ENCODE results near the gene LRBA. TPM values are rescaled to one million over a fixed set of nuclear protein-coding genes. Genes with fewer than 3 reads are reported as not detected.

Gene LRBA
- total and polyA plus RNA-seq, 7 donors, result 16.8 to 184 (median 91.1) TPM

GRCh38 chr4:150250293-150250997 is 764.6 kb downstream of the LRBA start:
- WGBS, 2 donors, result 92 to 93% methylated on average over 9 of the region's 9 CpGs
- no peak overlapping the region for H3K4me3 ChIP-seq
- H3K27me3 ChIP-seq, result no peaks in the 10 kb centered on the region
- intact Hi-C loops (cut with DNase I), result no loop called here
- TF ChIP-seq POLR2A (IDR thresholded peaks at IDR 0.05) (no peak), POLR2AphosphoS5 (IDR thresholded peaks at IDR 0.05) (no peak), CTCF (IDR thresholded peaks at IDR 0.05) (no peak), EP300 (IDR thresholded peaks at IDR 0.05) (no peak)
- DNase-seq, result no peak
- H3K27ac ChIP-seq, result peak overlapping the region in 2 of 4 donors; percentile 43
- H3K9me3 ChIP-seq, result no peaks in the 10 kb centered on the region
- H3K36me3 ChIP-seq, result peaks cover 0 to 34% (median 0%) of the 10 kb centered on the region in 4 donors
- peaks cover 0 to 24% (median 18%) of the 10 kb centered on the region in 4 donors for H3K4me1 ChIP-seq

GRCh38 chr4:150248181-150248580 is 766.9 kb downstream of the LRBA start:
- H3K27ac ChIP-seq, result no peak overlapping the region
- no peaks in the 10 kb centered on the region for H3K9me3 ChIP-seq
- TF ChIP-seq EP300 (IDR thresholded peaks at IDR 0.05), result no peak
- no peak for TF ChIP-seq POLR2AphosphoS5 (IDR thresholded peaks at IDR 0.05)
- no peak for TF ChIP-seq CTCF (IDR thresholded peaks at IDR 0.05)
- TF ChIP-seq POLR2A (IDR thresholded peaks at IDR 0.05), result no peak
- H3K27me3 ChIP-seq, result no peaks in the 10 kb centered on the region
- H3K36me3 ChIP-seq, result peaks cover 0 to 26% (median 0%) of the 10 kb centered on the region in 4 donors
- H3K4me1 ChIP-seq, result peaks cover 0 to 13% (median 11%) of the 10 kb centered on the region in 4 donors
- no peak overlapping the region for H3K4me3 ChIP-seq
- 88 to 95% methylated on average over 4 of the region's 4 CpGs for WGBS, 2 donors
- intact Hi-C loops (cut with DNase I), result loop anchor here (10.0 kb wide), 1 partner anchor 617 kb away; no protein-coding TSS in a partner anchor
- DNase-seq, result no peak

GRCh38 chr4:150247184-150247583 is 767.9 kb downstream of the LRBA start:
- Histone ChIP-seq H3K27me3 (no peaks in the 10 kb centered on the region), H3K27ac (no peak overlapping the region), H3K4me1 (peaks cover 0 to 8% (median 7%) of the 10 kb centered on the region in 4 donors), H3K36me3 (peaks cover 0 to 26% (median 0%) of the 10 kb centered on the region in 4 donors), H3K4me3 (no peak overlapping the region), H3K9me3 (no peaks in the 10 kb centered on the region)
- TF ChIP-seq EP300 (IDR thresholded peaks at IDR 0.05), result no peak
- WGBS, 2 donors, result 96 to 97% methylated on average over 7 of the region's 7 CpGs
- intact Hi-C loops (cut with DNase I), result loop anchor here (10.0 kb wide), 1 partner anchor 618 kb away; no protein-coding TSS in a partner anchor
- no peak for DNase-seq

GRCh38 chr4:150244600-150244999 is 770.5 kb downstream of the LRBA start:
- intact Hi-C loops (cut with DNase I), result loop anchor here (10.0 kb wide), 1 partner anchor 620 kb away; no protein-coding TSS in a partner anchor
- 10 to 39% methylated on average over 3 of the region's 3 CpGs for WGBS, 2 donors

More at GRCh38 chr4:150244600-150244999, 770.5 kb downstream of the LRBA start:
- H3K36me3 ChIP-seq, result peaks cover 0 to 25% (median 0%) of the 10 kb centered on the region in 4 donors
- H3K4me3 ChIP-seq, result no peak overlapping the region
- no peaks in the 10 kb centered on the region for H3K4me1 ChIP-seq
- no peak overlapping the region for H3K27ac ChIP-seq
- TF ChIP-seq EP300 (IDR thresholded peaks at IDR 0.05) (no peak), CTCF (IDR thresholded peaks at IDR 0.05) (no peak), POLR2AphosphoS5 (IDR thresholded peaks at IDR 0.05) (no peak), POLR2A (IDR thresholded peaks at IDR 0.05) (no peak)
- no peak for DNase-seq
- no peaks in the 10 kb centered on the region for H3K9me3 ChIP-seq
- no peaks in the 10 kb centered on the region for H3K27me3 ChIP-seq
